ENCODE results near the gene NHS.
"Not testable (repeated sequence)": the region's sequence is repeated elsewhere in the genome, so short reads cannot be mapped to it uniquely, and the experiment has no call there.

The NHS gene

GRCh38 chrX:17409566-17410290 lies 34.7 kb downstream of the NHS start:
- DNase-seq, result no peak

- no peak for DNase-seq
These were observed 35.7 kb downstream of the NHS start for GRCh38 chrX:17410651-17411050.

- no peak for DNase-seq
These were observed 36.2 kb downstream of the NHS start for GRCh38 chrX:17411205-17411604.

GRCh38 chrX:17412692-17413091 lies 37.7 kb downstream of the NHS start:
- no peak for DNase-seq

GRCh38 chrX:17413228-17413627 lies 38.2 kb downstream of the NHS start:
- no peak for DNase-seq

GRCh38 chrX:17414027-17414658 lies 39.1 kb downstream of the NHS start:
- no peak for DNase-seq

GRCh38 chrX:17414839-17415238 lies 39.8 kb downstream of the NHS start:
- no peak for DNase-seq

GRCh38 chrX:17415242-17415810 lies 40.3 kb downstream of the NHS start:
- no peak for DNase-seq

GRCh38 chrX:17417372-17417771 lies 42.4 kb downstream of the NHS start:
- DNase-seq, result no peak

GRCh38 chrX:17425136-17425535 lies 50.1 kb downstream of the NHS start:
- DNase-seq, result no peak

GRCh38 chrX:17425551-17425950 lies 50.6 kb downstream of the NHS start:
- DNase-seq, result no peak

GRCh38 chrX:17431171-17431570 lies 56.2 kb downstream of the NHS start:
- no peak for DNase-seq

- no peak for DNase-seq
These were observed 57.2 kb downstream of the NHS start for GRCh38 chrX:17432158-17432557.

- no peak for DNase-seq
These were observed 59.0 kb downstream of the NHS start for GRCh38 chrX:17433965-17434364.

GRCh38 chrX:17435476-17435875 lies 60.5 kb downstream of the NHS start:
- no peak for DNase-seq

- no peak for DNase-seq
These were observed 63.2 kb downstream of the NHS start for GRCh38 chrX:17438221-17438620.

- DNase-seq, result no peak
These were observed 65.3 kb downstream of the NHS start for GRCh38 chrX:17440258-17440657.

GRCh38 chrX:17440836-17441235 lies 65.8 kb downstream of the NHS start:
- no peak for DNase-seq

- no peak for DNase-seq
These were observed 67.0 kb downstream of the NHS start for GRCh38 chrX:17441965-17442364.

GRCh38 chrX:17442898-17443297 lies 67.9 kb downstream of the NHS start:
- DNase-seq, result no peak

GRCh38 chrX:17443556-17443955 lies 68.6 kb downstream of the NHS start:
- DNase-seq, result no peak

- DNase-seq, result not testable (repeated sequence)
These were observed 71.3 kb downstream of the NHS start for GRCh38 chrX:17446269-17446668.

- DNase-seq, result no peak
These were observed 73.2 kb downstream of the NHS start for GRCh38 chrX:17448188-17448587.

GRCh38 chrX:17449866-17450265 lies 74.9 kb downstream of the NHS start:
- DNase-seq, result no peak

- DNase-seq, result no peak
These were observed 78.8 kb downstream of the NHS start for GRCh38 chrX:17453788-17454187.

Data from CD4-positive, alpha-beta T cell treated with Interleukin-1 beta for 1 hour (primary cell).